Ecto neural progenitor cell (in vitro differentiated cells): Measurements from ENCODE around the gene ADCY4.
"Not testable (repeated sequence)": the region's sequence is repeated elsewhere in the genome, so short reads cannot be mapped to it uniquely, and the experiment has no call there.

Experiments used
- DNase-seq: peaks from one replicate; pipeline ENCODE4 v3.0.0-alpha.2; 2018; ENCODE audit warnings: low spot score

ADCY4 gene

DNA sequence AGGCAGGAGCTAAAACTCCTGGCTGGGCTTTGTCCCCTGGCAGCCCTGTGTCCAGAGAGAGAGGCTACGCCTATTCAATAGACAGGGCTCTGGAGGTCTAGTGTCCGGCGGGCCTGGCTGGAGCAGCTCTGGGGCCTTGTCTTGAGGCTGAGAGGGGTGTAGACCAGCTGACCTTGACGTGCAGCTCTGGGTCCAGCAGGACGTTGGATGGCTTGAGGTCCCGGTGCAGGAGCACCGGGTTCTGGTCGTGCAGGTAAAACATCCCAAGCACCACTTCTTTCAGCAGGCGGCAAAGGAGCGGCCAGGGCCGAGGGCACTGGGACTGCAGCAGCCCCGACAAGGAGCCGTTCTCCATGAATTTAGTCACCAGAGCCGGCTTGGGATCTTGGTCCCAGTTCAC lies 4.0 kb upstream of the ADCY4 start:
- DNase-seq: no peak

DNA sequence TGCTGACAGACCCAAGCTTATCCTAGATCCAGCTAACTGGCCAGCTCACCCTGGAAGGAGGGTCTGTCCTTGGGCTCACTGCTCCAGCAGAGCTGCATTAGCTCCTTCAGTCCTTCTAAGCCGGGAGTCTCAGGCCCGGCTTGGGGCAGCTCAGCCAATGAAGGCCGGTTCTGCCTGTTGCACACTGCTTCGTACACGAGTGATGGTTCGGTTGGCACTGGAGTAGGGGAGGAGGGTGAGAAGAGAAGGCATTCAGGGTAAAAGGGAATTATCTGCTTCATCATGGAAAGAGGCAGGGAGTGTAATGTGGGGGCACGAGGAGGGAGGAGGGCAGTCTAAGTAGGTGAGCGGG lies 2.9 kb upstream of the ADCY4 start:
- no peak for DNase-seq

DNA sequence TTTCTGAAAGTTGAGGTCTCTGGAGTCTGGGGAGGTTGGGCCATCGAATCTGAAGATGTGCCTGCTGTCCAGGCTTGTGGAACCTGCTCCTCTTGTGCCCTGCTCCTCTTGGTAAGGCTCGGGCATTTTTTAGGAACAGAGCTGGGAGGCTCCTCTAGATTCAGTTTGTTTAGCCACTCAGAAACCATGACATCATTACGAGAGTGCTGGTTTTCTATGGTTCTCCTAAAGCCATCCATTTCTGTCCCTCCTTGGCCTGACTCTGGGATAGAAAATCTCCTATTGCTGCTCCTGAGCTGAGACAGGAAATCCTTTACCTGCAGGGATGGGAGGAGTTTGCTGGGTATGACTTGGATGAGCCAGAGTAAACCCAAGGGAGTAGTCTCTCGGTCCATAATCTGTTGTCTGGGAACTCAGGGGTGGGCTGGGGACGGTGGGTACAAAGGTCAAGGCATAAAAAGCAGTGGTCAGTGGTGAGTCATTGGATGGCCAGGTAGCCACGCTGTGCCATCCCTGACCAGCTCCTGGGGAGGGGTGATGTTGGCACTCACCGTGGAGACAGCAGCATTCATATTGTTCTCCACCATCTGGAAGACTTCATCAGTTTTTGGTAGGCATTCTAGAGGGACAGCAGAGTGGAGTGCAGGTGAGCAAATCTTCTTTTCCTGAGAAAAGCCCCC lies 2.4 kb upstream of the ADCY4 start:
- no peak for DNase-seq

DNA sequence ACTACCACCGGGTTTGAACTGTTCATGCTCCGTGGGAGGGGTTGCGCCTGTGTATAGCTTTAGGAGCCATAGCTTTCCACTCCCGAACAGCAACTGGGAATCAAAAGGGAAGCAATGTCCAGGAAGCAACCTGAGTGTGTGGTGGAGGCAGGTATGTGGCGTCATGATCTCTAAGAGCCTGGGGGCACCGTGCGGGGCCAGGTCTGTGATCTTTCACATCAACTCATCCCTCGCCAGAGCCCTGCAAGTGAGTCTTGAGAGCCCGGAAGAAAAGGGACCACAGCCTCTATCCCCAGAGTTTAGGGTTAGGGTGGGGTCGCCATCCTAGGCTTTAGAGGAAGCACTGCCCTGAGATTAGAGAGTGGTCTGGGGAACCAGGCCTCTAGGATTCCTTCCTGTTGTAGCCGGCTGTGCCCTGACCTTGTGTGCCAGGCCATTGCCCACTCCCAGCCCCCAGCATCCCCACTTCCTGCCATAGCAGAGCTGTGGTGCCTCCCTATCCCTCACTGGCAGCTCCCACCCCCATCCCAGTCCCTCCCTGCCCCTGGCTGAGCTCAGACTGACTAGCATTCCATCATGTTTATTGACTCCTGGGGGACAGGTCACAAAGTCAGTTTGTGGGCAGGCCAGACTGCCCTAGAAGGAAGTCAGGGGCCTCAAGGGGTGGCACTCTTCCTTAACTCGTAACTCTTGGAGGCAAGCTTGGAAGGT lies 745 bp upstream of the ADCY4 start:
- no peak for DNase-seq

DNA sequence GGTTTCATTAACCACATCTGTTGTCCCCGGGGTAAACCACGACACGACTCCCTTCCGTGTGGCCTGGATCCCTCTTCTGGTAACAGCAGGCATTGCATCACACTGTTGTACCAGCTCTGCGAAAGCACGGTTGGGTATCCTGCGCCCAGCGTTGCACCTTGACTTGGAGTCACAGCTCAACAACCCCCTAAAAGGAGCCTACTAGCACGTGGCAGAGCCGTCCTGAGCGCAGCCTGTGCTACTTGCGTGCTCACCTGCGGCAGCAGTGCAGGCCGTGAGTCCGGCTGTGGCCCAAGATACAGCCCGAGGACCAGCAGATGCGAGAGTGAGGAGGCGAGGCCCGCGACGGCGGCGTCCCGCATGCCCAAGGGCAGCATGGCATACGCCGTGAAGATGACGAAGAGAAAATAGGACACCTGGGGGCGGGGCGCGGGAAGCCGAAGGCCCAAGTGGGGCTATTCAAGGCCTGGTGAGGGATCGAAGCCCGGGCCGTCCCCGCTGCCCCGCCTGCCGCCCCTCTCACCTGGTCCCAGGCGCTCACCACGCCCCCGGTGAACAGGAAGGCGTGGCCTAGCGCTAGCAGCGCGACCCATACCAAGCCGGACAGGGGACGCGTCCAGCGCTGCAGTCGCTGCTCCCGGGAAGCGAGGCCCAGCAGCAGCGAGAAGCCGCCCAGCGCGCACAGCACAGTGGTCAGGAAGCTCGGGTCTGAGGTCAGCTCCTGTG lies 2.4 kb downstream of the ADCY4 start:
- DNase-seq: peak; percentile 75

DNA sequence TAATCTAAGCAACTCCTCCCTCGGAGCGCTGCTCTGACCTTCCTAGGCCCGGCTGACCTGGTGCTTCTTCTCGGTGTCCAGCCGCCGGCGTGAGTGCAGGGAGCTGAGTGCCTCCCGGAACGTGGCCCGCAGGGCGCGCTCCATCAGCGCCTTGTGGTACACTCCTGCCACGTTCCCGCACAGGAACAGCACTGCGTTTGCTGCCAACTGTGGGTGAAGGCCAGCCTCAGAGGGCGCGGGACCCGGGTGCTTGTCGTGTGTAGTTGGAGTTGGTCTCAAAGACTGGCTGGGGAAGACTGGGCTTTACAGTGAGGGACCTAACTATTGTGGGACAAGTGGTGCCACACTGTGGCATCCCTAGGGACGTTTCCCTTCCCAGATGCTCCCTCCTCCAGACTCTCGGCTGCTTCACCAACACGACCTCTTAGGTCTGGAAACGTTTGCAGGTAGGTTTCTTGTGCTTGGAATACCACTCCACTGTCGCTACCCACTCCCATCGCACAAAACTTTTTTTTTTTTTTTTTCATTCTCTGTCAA lies 3.1 kb downstream of the ADCY4 start:
- DNase-seq: no peak

DNA sequence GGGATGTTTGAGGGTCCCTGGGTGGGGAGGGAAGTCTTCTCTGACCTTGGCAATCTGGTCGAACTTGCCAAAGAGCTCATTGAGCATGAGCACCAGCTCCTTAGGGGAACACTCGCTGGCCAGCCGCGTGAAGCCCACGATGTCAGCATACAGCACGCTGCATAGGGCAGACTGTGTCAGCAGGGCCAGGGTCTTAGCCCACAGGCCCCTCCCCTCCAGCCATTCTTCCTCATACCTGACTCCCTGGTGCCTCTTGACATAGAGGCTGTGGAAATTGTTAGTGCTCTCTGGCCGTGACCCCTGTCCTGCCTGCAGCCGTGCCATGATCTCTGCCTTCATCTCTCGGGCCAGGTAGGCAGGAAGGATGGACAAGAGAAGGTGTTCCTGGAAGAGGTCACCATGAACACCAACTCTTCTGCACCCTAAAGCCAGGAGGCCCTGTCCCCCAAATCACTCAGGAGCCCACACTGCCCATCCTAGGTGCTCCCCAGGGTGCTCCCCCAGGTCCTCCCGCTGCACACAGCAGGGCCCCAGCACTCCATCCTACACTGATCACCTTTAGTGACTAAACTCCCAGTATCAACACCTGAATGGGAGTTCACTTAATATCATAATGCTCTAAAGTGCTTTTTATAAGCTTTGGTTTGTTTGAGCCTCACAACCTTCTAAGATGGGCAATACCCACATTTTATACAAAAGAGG lies 3.7 kb downstream of the ADCY4 start:
- DNase-seq: no peak

DNA sequence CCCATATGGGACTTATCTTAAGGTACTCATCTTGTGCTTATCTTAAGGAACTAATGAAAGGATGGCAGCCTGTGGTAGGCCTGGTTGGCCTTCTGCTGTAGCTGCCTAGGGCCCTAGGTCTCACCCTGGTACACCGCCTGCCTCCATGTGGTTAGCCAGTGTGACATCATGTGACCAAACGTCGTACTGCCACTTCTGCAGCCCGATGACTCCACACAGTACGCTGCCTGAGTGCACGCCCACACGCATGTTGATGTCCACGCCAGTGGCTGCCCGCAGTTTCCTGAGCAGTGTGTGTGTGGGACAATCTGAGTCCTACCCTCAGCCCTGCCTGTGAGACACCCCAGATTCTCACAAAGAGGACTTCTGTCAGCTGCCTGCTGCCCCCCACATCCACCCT lies 5.1 kb downstream of the ADCY4 start:
- DNase-seq: no peak

DNA sequence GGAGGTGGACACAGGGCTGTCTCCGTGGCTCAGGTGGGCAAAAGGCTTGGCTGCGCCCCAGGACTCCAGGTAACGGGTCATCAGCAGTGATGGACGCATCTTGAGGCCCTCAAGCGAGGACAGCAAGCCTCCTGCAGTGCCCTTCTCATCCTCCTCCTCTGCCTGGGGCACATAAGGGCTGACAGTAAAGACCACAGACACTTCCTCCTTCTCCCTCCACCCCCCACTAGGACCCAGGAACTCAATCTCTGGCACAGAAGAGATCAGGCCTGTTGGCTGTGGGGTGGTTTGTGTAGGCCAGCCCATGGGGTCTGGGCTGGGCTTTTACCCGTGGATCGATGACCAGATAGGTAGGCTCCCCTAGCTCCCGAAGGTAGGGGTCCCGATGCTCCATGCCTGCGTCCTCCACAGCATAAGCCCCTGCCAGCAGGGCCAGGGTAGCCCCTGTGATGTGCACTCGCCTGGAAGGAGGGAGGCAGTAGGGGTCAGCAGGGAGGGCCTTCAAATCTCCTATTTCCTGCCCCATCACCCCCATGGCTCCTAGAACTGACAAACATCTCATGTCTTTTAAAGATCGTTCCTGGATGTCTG lies 5.7 kb downstream of the ADCY4 start:
- no peak for DNase-seq

DNA sequence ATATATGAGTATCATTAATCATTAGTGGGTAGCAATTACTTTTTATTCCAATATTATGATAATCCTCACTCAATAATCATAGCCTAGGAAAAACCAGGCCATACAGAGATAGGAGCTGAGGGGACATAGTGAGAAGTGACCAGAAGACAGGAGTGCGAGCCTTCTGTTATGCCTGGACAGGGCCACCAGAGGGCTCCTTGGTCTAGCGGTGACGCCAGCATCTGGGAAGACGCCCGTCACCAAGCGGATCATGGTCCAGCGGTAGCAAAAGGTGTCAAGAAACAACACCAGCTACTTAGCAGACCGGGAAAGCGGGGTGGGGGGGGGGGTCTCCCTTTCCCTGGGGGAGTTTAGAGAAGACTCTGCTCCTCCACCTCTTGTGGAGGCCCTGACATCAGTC lies 7.0 kb downstream of the ADCY4 start:
- not testable (repeated sequence) for DNase-seq

DNA sequence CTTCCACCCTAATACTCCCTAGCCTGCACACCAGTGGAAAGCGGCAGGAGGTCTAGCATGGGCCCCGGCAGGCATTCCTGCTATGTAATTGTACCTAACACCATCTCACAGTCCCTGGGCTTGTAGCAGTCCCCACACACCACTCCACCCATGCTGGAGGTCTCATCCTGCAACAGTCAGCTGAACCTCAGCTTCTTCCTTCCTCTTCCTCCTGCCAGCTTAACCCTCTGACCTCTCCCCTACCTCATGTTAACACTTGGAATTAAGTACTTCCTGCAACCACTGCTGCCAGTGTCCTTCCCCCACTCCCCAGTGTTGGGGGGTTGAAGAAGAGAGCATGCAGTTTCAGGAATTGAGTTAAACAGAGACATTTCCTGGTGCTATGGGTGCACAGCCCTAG lies 7.6 kb downstream of the ADCY4 start:
- DNase-seq: no peak

DNA sequence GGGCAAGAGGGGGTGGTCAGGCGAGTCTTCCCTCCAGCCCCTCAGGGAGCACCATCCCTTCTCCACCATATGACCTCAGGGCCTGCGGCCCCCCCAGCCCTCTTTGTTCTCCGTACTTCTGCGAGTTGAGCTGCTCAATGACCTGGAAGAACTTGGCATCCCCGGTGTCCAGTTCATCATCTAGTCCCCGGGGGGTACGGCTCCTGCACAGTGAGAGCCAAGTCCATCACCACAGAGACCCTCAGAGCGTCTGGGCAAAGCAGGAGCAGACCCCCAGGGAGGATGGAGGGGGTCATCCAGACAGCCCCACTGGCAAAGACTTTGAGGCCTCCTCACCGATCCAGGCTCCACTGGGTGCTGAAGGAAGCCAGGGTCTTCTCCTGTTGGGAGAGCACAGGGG lies 8.9 kb downstream of the ADCY4 start:
- DNase-seq: no peak

DNA sequence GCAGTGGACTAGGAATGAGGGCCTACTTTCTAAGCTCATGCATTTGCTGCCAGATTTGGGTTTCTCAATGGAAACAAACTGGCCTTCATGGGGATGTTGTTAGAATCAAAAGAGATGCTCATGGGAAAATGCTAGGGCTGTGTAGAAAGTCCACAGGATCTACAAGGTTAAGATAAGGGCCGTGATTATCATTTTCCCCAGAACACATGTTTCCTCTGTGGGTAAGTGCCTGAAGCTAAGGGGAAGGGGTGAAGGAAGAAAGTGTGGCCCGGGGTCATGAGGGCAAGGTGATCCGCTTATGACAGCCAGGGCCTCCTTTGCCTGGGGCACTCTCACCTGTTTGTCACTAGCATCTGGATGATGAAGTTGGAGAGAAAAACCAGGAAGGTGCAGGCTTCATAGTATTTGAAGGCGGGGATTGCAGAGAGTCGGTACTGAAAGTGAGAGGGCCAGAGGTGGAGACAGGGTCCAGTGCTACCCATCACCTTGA lies 9.8 kb downstream of the ADCY4 start:
- DNase-seq: no peak

DNA sequence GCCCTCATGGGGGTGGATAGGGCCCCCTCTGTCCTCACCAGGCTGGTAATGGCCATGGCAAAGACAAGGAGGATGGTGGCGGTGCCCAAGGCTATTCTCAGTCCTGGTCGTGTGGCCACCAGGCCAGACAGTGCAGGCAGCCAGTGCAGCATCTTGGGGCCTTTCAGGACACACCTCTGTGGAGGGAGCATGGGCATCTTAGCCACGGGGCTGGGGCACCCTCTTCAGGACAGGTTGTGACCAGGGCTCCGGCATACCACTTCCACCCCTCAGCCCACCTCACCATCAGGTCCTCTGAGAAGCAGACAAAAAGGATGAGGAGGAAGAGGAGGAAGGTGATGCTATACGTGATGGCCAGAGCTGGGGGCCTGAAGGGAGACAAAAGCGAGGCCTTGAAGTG lies 10.8 kb downstream of the ADCY4 start:
- no peak for DNase-seq

DNA sequence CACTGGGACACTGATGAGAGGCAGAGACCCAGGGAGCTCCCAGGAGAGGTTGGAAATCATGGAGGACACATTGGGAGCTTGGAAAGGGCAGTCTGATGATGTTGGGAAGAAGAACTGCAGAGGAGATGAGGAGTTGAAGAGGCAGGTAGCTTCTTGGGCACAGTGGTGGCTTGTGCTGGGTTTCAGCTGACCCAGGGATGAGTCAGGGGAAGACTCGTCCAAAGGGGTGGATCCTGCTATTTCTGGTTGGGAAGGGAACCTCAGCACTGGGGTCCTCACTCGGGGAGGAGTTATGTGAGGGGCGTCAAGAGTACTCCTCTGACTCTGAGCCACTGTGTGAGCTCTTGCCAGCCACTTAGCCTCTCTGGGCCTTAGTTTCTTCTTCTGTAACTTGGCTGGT lies 11.5 kb downstream of the ADCY4 start:
- no peak for DNase-seq

DNA sequence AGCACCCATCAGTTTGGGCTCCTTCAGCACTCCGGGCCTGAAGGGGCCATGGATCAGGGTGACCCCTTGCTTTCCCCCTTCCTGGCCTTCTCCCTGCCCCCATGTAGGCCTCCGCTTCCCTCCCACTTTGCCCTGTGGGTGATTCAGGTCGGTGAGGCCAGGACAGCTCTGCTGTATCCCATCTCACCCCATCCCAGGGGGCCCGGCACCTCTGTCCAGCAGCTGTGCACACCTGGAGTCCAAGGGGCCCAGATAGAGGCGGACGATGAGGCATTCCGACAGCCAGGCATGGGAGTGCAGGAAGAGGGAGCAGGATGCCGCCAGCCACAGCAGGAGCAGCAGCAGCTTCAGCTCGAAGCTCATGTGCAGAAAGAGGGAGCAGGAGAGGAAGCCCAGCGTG lies 12.2 kb downstream of the ADCY4 start:
- DNase-seq: no peak

DNA sequence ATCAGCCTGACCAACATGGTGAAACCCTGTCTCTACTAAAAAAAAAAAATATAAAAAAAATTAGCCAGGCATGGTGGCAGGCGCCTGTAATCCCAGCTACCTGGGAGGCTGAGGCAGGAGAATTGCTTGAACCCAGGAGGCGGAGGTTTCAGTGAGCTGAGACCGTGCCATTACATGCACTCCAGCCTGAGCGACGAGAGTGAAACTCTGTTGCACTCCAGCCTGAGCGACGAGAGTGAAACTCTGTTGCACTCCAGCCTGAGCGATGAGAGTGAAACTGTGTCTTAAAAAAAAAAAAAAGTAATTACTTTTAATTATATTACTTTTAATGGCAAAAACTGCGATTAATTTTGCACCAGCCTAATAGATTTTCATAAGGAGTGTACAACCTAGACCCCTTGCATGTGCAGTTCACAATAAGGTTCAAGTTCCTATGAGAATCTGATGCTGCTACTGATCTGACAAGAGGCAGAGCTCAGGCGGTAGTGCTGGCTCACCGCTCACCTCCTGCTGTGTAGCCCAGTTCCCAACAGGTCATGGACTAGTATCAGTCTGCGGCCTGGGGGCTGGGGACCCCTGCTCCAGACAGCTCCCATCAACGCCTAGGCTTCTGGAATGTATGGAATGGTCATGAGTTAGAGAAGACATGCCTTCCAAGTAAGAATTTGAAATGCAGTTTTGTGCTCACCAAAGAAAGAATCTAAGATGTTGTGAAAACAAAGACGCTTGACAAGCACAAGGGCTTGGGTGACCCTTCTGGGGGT lies 13.5 kb downstream of the ADCY4 start:
- DNase-seq: no peak

DNA sequence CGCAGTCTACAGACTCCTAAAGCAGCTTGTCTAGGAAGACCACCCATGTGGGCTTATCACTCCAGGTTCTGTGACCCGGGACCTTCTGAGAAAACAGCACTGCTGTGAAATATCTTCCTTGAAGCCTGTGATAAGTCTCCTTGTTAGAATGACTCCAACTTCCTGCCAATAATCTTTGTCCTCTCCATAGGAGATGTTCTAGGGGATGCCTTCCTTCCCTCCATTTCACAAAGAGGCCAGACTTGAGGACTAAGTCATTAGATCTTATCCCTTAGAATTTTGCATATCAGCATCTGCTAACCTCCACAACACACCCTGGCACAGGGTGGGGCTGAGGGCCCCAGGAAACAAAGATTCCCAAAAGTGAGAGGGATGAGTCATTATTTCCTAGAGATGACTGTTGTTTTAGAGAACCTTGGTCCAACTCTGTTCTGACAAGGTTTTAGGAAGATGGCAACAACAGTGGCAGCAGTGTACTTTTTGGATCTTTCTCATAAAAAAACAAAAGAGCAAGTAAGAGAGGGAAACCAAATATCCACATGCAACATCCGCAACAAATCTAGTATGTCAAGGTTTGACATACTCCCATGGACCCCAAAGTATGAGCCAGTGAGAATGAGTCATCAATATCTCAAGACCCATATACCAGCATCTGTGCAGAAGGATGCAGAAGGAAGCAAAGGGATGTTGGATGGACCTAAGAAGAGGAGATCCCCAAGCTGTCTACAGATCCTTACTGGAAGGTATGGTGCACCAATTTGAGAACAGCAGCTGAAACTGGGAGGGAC lies 17.5 kb downstream of the ADCY4 start:
- DNase-seq: no peak

DNA sequence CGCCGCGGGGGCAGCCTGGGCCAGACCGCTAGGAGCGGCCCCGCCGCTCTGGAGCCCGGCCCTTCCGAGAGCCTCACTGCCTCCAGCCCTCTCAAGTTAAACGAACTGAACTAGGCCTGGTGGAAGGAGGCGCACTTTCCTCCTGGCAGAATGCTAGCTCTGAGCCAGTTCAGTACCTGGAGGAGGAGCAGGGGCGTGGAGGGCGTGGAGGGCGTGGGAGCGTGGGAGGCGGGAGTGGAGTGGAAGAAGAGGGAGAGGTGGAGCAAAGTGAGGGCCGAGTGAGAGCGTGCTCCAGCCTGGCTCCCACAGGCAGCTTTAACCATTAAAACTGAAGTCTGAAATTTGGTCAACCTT lies 18.3 kb downstream of the ADCY4 start:
- no peak for DNase-seq

DNA sequence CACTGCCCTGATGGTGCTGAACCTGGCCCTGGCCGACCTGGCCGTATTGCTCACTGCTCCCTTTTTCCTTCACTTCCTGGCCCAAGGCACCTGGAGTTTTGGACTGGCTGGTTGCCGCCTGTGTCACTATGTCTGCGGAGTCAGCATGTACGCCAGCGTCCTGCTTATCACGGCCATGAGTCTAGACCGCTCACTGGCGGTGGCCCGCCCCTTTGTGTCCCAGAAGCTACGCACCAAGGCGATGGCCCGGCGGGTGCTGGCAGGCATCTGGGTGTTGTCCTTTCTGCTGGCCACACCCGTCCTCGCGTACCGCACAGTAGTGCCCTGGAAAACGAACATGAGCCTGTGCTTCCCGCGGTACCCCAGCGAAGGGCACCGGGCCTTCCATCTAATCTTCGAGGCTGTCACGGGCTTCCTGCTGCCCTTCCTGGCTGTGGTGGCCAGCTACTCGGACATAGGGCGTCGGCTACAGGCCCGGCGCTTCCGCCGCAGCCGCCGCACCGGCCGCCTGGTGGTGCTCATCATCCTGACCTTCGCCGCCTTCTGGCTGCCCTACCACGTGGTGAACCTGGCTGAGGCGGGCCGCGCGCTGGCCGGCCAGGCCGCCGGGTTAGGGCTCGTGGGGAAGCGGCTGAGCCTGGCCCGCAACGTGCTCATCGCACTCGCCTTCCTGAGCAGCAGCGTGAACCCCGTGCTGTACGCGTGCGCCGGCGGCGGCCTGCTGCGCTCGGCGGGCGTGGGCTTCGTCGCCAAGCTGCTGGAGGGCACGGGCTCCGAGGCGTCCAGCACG lies 18.9 kb downstream of the ADCY4 start:
- DNase-seq: peak; percentile 59
